HepG2 (cell line): ENCODE data around the gene TRMU.

Experiments
- HNF4G ChIP-seq, 2 experiments: sonication (generic) in 1 of 2; formaldehyde crosslinking in 1 of 2; IDR thresholded peaks; 2 replicates each; pipeline versions ENCODE4 v1.4.0 to v1.6.1; 2011 to 2020; ENCODE audit warnings: borderline replicate concordance in 2 of 2, low read depth in 2 of 2, mild to moderate bottlenecking in 2 of 2, low read length in 1 of 2, missing genetic modification reagents in 1 of 2, moderate library complexity in 1 of 2
- TF ChIP-seq, protein P1 (sequence below): sonication (generic); formaldehyde crosslinking; IDR thresholded peaks from 2 replicates; pipeline ENCODE4 v1.8.1; 2023; ENCODE audit warnings: mild to moderate bottlenecking, inconsistent platforms, moderate library complexity, missing genetic modification reagents, borderline replicate concordance

DNA sequence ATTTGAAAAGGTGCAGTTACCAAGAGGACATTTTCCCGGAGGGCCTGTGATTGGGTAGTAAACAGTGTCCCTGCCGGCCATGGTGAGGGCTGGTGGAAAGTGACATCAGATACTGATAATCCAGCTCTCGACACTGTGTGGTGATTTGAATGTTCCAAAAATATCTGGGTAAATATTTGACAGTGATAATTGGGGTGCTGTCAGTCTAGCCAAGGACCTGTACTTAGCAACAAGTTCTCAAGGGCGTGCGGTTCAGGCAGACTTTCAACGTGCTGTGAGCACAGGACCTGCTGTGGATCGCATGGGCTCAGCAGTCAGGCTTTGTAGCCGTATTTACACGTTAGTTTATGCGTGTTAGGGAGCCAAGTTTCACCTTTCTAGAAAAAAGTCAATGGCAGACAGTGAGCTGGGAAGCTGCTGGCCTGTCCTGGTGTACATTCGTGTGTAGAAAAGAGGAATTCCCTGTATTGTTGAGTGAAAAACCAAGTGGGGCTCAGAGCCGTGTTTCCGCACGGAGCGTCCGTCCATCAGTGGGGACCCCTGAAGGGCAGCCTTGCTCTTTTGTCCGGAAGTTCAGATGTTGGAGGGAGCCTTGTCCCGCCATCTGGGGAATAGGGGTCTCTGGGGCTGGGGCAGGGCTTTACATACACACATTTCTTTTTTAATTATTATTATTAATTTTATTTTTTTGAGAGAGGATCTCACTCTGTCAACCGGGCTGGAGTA lies 11.3 kb downstream of the TRMU start:
- TF ChIP-seq HNF4G (IDR thresholded peaks at IDR 0.05; ENCODE audit: borderline replicate concordance, low read depth, low read length) (no peak), HNF4G (CRISPR knock-in tag; IDR thresholded peaks at IDR 0.05; ENCODE audit: borderline replicate concordance, low read depth) (no peak)
- TF ChIP-seq, protein P1, sequence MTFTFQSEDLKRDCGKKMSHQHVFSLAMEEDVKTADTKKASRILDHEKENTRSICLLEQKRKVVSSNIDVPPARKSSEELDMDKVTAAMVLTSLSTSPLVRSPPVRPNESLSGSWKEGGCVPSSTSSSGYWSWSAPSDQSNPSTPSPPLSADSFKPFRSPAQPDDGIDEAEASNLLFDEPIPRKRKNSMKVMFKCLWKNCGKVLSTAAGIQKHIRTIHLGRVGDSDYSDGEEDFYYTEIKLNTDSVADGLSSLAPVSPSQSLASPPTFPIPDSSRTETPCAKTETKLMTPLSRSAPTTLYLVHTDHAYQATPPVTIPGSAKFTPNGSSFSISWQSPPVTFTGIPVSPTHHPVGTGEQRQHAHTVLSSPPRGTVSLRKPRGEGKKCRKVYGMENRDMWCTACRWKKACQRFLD = no peak
